Caco-2 (cell line): ENCODE data around the gene TAGLN. TPM values are rescaled to one million over a fixed set of nuclear protein-coding genes. Genes with fewer than 3 reads are reported as not detected.
A peak's percentile ranks its signal among the peaks of the same experiment; 100 is the strongest.

ENCODE experiments used
- BruUV-seq: library from RNA; stranded (reverse); fragments of 400-500 nt; replicated peaks from 2 replicates; lab custom pipeline; 2021; lab: Mats Ljungman, UMichigan
- CTCF ChIA-PET: fragments of 300-600 bp; sonication (Branson Sonifier 250); formaldehyde crosslinking; loops from one replicate; lab custom pipeline; 2022; ENCODE audit warnings: antibody characterized with exemption; lab: Charles Lee
- POLR2A ChIA-PET: fragments of 300-600 bp; sonication (Branson Sonifier 250); formaldehyde crosslinking; loops from one replicate; lab custom pipeline; 2022; ENCODE audit warnings: antibody characterized with exemption; lab: Charles Lee
- DNase-seq, 2 experiments: peaks; one replicate each; pipeline versions ENCODE4 v3.0.0 to v3.0.0-alpha.2; 2020 to 2022
- H3K27me3 ChIP-seq: replicated peaks from 2 replicates; pipeline ENCODE4 v1.6.0; 2011; ENCODE audit warnings: low read length; ENCODE audit not compliant: control insufficient read depth, insufficient read depth
- H3K36me3 ChIP-seq: 2 replicates; pipeline ENCODE4 v1.5.1; 2011; ENCODE audit warnings: low read length; ENCODE audit not compliant: control insufficient read depth, insufficient read depth
- H3K4me1 ChIP-seq: fragments of 250-450 bp; sonication (Bioruptor Pico); 2 replicates; pipeline ENCODE4 v1.5.1; 2020; ENCODE audit warnings: mild to moderate bottlenecking
- H3K4me3 ChIP-seq: 2 replicates; pipeline ENCODE4 v1.5.1; 2011; ENCODE audit warnings: low read depth, mild to moderate bottlenecking, control low read depth, low read length
- H3K9me3 ChIP-seq: fragments of 250-450 bp; sonication (Bioruptor Pico); 2 replicates; pipeline ENCODE4 v1.5.1; 2020; ENCODE audit warnings: mild to moderate bottlenecking, moderate library complexity
- H3K27ac Mint-ChIP-seq: one replicate; pipeline ENCODE4 v1.8.0; 2022; ENCODE audit warnings: mixed read lengths; ENCODE audit not compliant: unreplicated experiment
- H3K27me3 Mint-ChIP-seq: one replicate; pipeline ENCODE4 v1.8.0; 2022; ENCODE audit warnings: mixed read lengths; ENCODE audit not compliant: insufficient read depth, unreplicated experiment
- H3K36me3 Mint-ChIP-seq: one replicate; pipeline ENCODE4 v1.8.0; 2022; ENCODE audit warnings: mild to moderate bottlenecking, mixed read lengths; ENCODE audit not compliant: insufficient read depth, unreplicated experiment
- H3K4me1 Mint-ChIP-seq: one replicate; pipeline ENCODE4 v1.8.0; 2022; ENCODE audit warnings: low read depth, mixed read lengths; ENCODE audit not compliant: unreplicated experiment
- H3K4me3 Mint-ChIP-seq: one replicate; pipeline ENCODE4 v1.8.0; 2022; ENCODE audit warnings: mild to moderate bottlenecking, moderate library complexity, mixed read lengths; ENCODE audit not compliant: unreplicated experiment
- H3K9me3 Mint-ChIP-seq: one replicate; pipeline ENCODE4 v1.8.0; 2022; ENCODE audit warnings: mixed read lengths; ENCODE audit not compliant: unreplicated experiment
- intact Hi-C: fragments of 100-400 bp; cut with micrococcal nuclease; formaldehyde crosslinking; loops from one replicate; pipeline ENCODE4 v1.10.0; 2022; ENCODE audit not compliant: unreplicated experiment
- total RNA-seq: library from RNA; stranded (reverse); gene quantifications from 2 replicates; pipeline ENCODE4 v1.2.3, GENCODE V29; 2022
- TF ChIP-seq, protein P1 (sequence below), 2 experiments: fragments of 200-600 bp in 1 of 2; IDR thresholded peaks; 1 replicate in 1 of 2; 2 replicates in 1 of 2; pipeline versions ENCODE4 v1.5.1 to v1.8.0; 2011 to 2022; ENCODE audit warnings: antibody characterized with exemption in 1 of 2, control low read depth in 1 of 2, inconsistent platforms in 1 of 2, low read depth in 1 of 2, low read length in 1 of 2, mild to moderate bottlenecking in 1 of 2, moderate library complexity in 1 of 2; ENCODE audit not compliant: insufficient read depth in 1 of 2, severe bottlenecking in 1 of 2, unreplicated experiment in 1 of 2

Gene TAGLN
- total RNA-seq, 1 experiment from 2014 or later = 303 TPM

DNA sequence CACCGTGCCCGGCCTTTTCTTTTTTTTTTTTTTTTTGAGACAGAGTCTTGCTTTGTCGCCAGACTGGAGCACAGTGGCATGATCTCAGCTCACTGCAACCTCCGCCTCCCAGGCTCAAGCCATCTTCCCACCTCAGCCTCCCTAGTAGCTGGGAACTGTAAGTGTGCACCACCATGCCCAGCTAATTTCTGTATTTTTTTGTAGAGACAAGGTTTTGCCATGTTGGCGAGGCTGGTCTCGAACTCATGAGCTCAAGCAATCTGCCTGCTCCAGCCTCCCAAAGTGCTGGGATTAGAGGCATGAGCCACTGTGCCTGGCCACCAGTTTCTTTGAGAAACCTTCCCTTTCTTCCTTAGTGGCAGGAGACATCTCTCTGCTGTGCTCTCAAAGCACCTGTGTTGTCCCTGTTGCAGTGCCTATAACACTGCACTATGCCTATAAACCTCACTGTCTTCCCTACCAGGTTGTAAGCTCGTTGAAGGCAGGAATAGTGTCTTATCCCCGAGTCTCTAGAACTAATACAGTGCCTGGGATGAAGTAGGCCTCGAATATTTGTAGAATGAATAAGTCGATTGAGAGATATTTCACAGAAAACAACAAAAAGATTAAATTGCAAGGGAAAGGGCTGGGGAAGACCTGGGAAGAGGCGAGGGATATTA, 13.7 kb downstream of the TAGLN start:
- peaks cover 77% of the 10 kb centered on the region for H3K36me3 Mint-ChIP-seq
- intact Hi-C loops = no loop called here
- DNase-seq = no peak
- peaks cover 8% of the 10 kb centered on the region for H3K36me3 ChIP-seq
- no TSS peak for BruUV-seq
- H3K4me1 ChIP-seq = peaks cover 8% of the 10 kb centered on the region; the same call in 1 of the 2 replicates
- peak overlapping the region; percentile 4 for H3K27ac Mint-ChIP-seq
- H3K27me3 ChIP-seq = no peaks in the 10 kb centered on the region
- TF ChIP-seq, protein P1, sequence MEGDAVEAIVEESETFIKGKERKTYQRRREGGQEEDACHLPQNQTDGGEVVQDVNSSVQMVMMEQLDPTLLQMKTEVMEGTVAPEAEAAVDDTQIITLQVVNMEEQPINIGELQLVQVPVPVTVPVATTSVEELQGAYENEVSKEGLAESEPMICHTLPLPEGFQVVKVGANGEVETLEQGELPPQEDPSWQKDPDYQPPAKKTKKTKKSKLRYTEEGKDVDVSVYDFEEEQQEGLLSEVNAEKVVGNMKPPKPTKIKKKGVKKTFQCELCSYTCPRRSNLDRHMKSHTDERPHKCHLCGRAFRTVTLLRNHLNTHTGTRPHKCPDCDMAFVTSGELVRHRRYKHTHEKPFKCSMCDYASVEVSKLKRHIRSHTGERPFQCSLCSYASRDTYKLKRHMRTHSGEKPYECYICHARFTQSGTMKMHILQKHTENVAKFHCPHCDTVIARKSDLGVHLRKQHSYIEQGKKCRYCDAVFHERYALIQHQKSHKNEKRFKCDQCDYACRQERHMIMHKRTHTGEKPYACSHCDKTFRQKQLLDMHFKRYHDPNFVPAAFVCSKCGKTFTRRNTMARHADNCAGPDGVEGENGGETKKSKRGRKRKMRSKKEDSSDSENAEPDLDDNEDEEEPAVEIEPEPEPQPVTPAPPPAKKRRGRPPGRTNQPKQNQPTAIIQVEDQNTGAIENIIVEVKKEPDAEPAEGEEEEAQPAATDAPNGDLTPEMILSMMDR (IDR thresholded peaks at IDR 0.05; ENCODE audit: insufficient read depth in 1 of 2, low read depth in 1 of 2, low read length in 1 of 2, severe bottlenecking in 1 of 2, unreplicated experiment in 1 of 2) = no peak
- H3K4me3 Mint-ChIP-seq = no peak overlapping the region
- no peaks in the 10 kb centered on the region for H3K9me3 Mint-ChIP-seq
- POLR2A ChIA-PET = interaction anchor here (0.9 kb wide), 1 partner anchor 10 kb away, joined by 6 read pairs; no protein-coding TSS in a partner anchor
- CTCF ChIA-PET = interaction anchor here (0.7 kb wide), 1 partner anchor 11 kb away, joined by 5 read pairs; no protein-coding TSS in a partner anchor
- no peak overlapping the region for H3K4me3 ChIP-seq
- peaks cover 5% of the 10 kb centered on the region for H3K4me1 Mint-ChIP-seq
- no peaks in the 10 kb centered on the region for H3K27me3 Mint-ChIP-seq
- no peaks in the 10 kb centered on the region for H3K9me3 ChIP-seq

GRCh38 chr11:117214404-117215110, 15.4 kb downstream of the TAGLN start:
- no peak for DNase-seq
- no peak overlapping the region for H3K27ac Mint-ChIP-seq
- peaks cover 82% of the 10 kb centered on the region for H3K36me3 Mint-ChIP-seq
- intact Hi-C loops = no loop called here
- no peaks in the 10 kb centered on the region for H3K9me3 ChIP-seq
- peaks cover 14% of the 10 kb centered on the region for H3K36me3 ChIP-seq
- H3K27me3 Mint-ChIP-seq = no peaks in the 10 kb centered on the region
- TF ChIP-seq, protein P1 (IDR thresholded peaks at IDR 0.05; ENCODE audit: insufficient read depth in 1 of 2, low read depth in 1 of 2, low read length in 1 of 2, severe bottlenecking in 1 of 2, unreplicated experiment in 1 of 2) = no peak
- peaks cover 17% of the 10 kb centered on the region for H3K4me1 ChIP-seq
- no peak overlapping the region for H3K4me3 ChIP-seq
- H3K9me3 Mint-ChIP-seq = no peaks in the 10 kb centered on the region
- POLR2A ChIA-PET = no interaction called here
- no TSS peak for BruUV-seq
- CTCF ChIA-PET = no interaction called here
- H3K4me3 Mint-ChIP-seq = no peak overlapping the region
- H3K27me3 ChIP-seq = no peaks in the 10 kb centered on the region
- peaks cover 1% of the 10 kb centered on the region for H3K4me1 Mint-ChIP-seq

- Histone ChIP-seq H3K4me3 (no peak overlapping the region), H3K4me1 (peaks cover 30% of the 10 kb centered on the region), H3K36me3 (peaks cover 14% of the 10 kb centered on the region), H3K27me3 (no peaks in the 10 kb centered on the region), H3K9me3 (no peaks in the 10 kb centered on the region)
- no peak for DNase-seq
- no peaks in the 10 kb centered on the region for H3K9me3 Mint-ChIP-seq
- no peak overlapping the region for H3K27ac Mint-ChIP-seq
- ChIA-PET CTCF (interaction anchor here (0.6 kb wide), 1 partner anchor 92 kb away, joined by 3 read pairs; no protein-coding TSS in a partner anchor), POLR2A (no interaction called here)
- TF ChIP-seq, protein P1 (IDR thresholded peaks at IDR 0.05; ENCODE audit: insufficient read depth in 1 of 2, low read depth in 1 of 2, low read length in 1 of 2, severe bottlenecking in 1 of 2, unreplicated experiment in 1 of 2) = no peak
- BruUV-seq = TSS peak; percentile 4
- intact Hi-C loops = no loop called here
- H3K36me3 Mint-ChIP-seq = peaks cover 77% of the 10 kb centered on the region
- no peak overlapping the region for H3K4me3 Mint-ChIP-seq
- no peaks in the 10 kb centered on the region for H3K27me3 Mint-ChIP-seq
- H3K4me1 Mint-ChIP-seq = peaks cover 22% of the 10 kb centered on the region
Observed at GRCh38 chr11:117217141-117218084, 18.2 kb downstream of the TAGLN start.
